ENCODE data around the gene MIER2.

GRCh38 chr19:330503-330902, 14.1 kb downstream of the MIER2 start:
- TF ChIP-seq POLR2A (IDR thresholded peaks at IDR 0.05) = no peak
- TF ChIP-seq CTCF (IDR thresholded peaks at IDR 0.05) = no peak

Measured in body of pancreas (tissue), 4 donors.